ENCODE data around the gene LSM7. TPM values are rescaled to one million over a fixed set of nuclear protein-coding genes. Genes with fewer than 3 reads are reported as not detected.

LSM7 gene
- total and polyA plus RNA-seq, 9 of the 15 experiments (the other 6 are each of a cell fraction or from before 2014, with no cell fraction given), result 40.5 to 690 (median 265) TPM

GRCh38 chr19:2375353-2376121, 47.2 kb upstream of the LSM7 start:
- intact Hi-C loops (cut with micrococcal nuclease) (no loop called here), in situ Hi-C loops (cut with MboI) (no loop called here)
- Histone ChIP-seq H3K9me1 (ENCODE audit: control insufficient read depth, insufficient read depth, low read length) (no peaks in the 10 kb centered on the region), H3K27ac (ENCODE audit: extremely low read depth, low read depth, low read length) (no peak overlapping the region), H3K27me3 (ENCODE audit: control insufficient read depth in 2 of 2, insufficient read depth in 2 of 2, low read length in 2 of 2) (no peaks in the 10 kb centered on the region), H3K79me2 (ENCODE audit: control insufficient read depth, insufficient read depth, low read length) (no peaks in the 10 kb centered on the region), H3K9me3 (replicated peaks; ENCODE audit: control insufficient read depth, insufficient read depth, low read depth, low read length) (peaks cover 3% of the 10 kb centered on the region), H2AFZ (ENCODE audit: low read depth, low read length) (no peak overlapping the region; the same call in 1 of the 2 replicates), H3K4me3 (no peak overlapping the region), H3K4me1 (replicated peaks in 1 of 2; ENCODE audit: control insufficient read depth in 2 of 2, insufficient read depth in 2 of 2, low read length in 2 of 2) (peaks cover 6 to 15% of the 10 kb centered on the region in 2 experiments), H3K36me3 (ENCODE audit: control insufficient read depth, insufficient read depth, low read length) (no peaks in the 10 kb centered on the region), H4K20me1 (replicated peaks; ENCODE audit: control insufficient read depth, insufficient read depth, low read length) (no peaks in the 10 kb centered on the region), H3K4me2 (ENCODE audit: insufficient read depth, low read length) (no peak overlapping the region), H3K9ac (ENCODE audit: insufficient read depth in 1 of 2, low read depth in 2 of 2, low read length in 2 of 2) (no peak overlapping the region)
- ChIA-PET POLR2A (no interaction called here), CTCF (ENCODE audit: low intra/inter-chr PET ratio) (no interaction called here)
- ATAC-seq, result peak; percentile 79
- BruUV-seq (replicated peaks), result no TSS peak
- peak in 1 of 4 experiments; percentile 66 for DNase-seq (ENCODE audit: extremely low read depth in 1 of 4, low spot score in 3 of 4)
- FAIRE-seq, result peak; percentile 46
- 31% methylated on average over 3 of the region's 7 CpGs for WGBS (ENCODE audit: insufficient coverage, low coverage, missing lambda C conversion rate)
- TF ChIP-seq ESRRA (IDR thresholded peaks at IDR 0.05; ENCODE audit: borderline replicate concordance, low read depth) (no peak), CHD2 (IDR thresholded peaks at IDR 0.05; ENCODE audit: low read depth, low read length) (0 out of 2 replicates have a peak, but pooled peaks have one; percentile 48), ELF4 (CRISPR knock-in tag; IDR thresholded peaks at IDR 0.05) (no peak), NEUROD1 (IDR thresholded peaks at IDR 0.05; ENCODE audit: borderline replicate concordance, low read depth, low read length, partially characterized antibody) (peak; percentile 77), EWSR1 (IDR thresholded peaks at IDR 0.05; ENCODE audit: borderline replicate concordance, low read depth, partially characterized antibody) (no peak), MBD2 (IDR thresholded peaks at IDR 0.05; ENCODE audit: borderline replicate concordance, low read depth) (peak; percentile 78; the same call in 1 of the 2 replicates), RBM25 (IDR thresholded peaks at IDR 0.05; ENCODE audit: low read depth, low read length, severe bottlenecking) (peak; percentile 14)
- TF ChIP-seq, protein P1, sequence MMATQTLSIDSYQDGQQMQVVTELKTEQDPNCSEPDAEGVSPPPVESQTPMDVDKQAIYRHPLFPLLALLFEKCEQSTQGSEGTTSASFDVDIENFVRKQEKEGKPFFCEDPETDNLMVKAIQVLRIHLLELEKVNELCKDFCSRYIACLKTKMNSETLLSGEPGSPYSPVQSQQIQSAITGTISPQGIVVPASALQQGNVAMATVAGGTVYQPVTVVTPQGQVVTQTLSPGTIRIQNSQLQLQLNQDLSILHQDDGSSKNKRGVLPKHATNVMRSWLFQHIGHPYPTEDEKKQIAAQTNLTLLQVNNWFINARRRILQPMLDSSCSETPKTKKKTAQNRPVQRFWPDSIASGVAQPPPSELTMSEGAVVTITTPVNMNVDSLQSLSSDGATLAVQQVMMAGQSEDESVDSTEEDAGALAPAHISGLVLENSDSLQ (IDR thresholded peaks at IDR 0.05), result peak; percentile 99
- TF ChIP-seq, protein P2, sequence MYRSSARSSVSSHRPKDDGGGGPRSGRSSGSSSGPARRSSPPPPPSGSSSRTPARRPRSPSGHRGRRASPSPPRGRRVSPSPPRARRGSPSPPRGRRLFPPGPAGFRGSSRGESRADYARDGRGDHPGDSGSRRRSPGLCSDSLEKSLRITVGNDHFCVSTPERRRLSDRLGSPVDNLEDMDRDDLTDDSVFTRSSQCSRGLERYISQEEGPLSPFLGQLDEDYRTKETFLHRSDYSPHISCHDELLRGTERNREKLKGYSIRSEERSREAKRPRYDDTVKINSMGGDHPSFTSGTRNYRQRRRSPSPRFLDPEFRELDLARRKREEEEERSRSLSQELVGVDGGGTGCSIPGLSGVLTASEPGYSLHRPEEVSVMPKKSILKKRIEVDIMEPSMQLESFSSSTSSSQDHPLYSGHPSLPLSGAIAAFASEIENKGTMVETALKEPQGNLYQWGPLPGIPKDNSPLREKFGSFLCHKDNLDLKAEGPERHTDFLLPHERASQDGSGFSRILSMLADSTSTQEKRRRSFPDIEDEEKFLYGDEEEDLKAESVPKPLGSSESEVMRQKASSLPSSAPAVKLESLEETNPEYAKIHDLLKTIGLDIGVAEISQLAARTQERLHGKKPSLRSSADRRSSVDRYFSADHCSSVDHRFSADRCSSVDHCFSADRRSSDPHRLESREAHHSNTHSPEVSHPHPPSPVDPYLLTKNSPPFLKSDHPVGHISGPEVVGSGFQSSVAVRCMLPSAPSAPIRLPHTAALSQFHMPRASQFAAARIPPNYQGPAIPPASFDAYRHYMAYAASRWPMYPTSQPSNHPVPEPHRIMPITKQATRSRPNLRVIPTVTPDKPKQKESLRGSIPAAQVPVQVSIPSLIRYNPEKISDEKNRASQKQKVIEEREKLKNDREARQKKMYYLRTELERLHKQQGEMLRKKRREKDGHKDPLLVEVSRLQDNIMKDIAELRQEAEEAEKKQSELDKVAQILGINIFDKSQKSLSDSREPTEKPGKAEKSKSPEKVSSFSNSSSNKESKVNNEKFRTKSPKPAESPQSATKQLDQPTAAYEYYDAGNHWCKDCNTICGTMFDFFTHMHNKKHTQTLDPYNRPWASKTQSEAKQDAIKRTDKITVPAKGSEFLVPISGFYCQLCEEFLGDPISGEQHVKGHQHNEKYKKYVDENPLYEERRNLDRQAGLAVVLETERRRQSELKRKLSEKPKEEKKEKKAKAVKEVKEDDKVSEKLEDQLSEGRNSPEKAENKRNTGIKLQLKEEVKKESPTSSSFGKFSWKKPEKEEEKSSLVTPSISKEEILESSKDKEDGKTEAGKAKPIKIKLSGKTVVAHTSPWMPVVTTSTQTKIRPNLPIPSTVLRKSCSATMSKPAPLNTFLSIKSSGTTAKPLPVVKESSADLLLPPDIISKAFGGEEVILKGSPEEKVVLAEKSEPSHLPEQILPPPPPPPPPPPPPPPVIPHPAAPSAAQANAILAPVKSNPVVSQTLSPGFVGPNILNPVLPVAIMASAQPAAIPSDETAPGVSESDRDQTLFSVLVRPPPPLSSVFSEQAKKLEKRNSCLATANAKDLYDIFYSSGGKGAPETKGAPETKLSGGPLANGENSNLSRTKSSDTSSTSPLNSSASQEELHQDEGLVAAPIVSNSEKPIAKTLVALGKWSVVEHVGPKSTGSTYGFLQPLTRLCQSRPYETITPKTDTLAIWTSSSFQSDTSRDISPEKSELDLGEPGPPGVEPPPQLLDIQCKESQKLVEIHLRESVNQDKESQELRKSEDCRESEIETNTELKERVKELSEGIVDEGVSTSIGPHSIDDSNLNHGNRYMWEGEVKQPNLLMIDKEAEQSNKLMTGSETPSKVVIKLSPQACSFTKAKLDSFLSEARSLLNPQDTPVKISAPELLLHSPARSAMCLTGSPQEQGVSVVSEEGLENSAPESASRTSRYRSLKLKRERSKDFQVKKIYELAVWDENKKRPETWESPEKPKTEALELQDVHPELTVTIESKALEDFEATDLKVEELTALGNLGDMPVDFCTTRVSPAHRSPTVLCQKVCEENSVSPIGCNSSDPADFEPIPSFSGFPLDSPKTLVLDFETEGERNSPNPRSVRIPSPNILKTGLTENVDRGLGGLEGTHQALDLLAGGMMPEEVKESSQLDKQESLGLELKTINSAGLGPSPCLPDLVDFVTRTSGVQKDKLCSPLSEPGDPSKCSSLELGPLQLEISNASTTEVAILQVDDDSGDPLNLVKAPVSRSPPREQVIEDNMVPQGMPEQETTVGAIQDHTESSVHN (IDR thresholded peaks at IDR 0.05; ENCODE audit: borderline replicate concordance in 1 of 2, low read depth in 1 of 2), result no peak

All from K562 (cell line).